OCI-LY3 (cell line): ENCODE data around the gene ANO10.
"Not testable (repeated sequence)": the region's sequence is repeated elsewhere in the genome, so short reads cannot be mapped to it uniquely, and the experiment has no call there.

ENCODE experiments used
- H2AFZ ChIP-seq: fragments of 200-600, 300-600 bp; shearing (Covaris generic); 2 replicates; pipeline ENCODE4 v1.6.0; 2014; ENCODE audit warnings: antibody characterized with exemption, low read depth, low read length
- H3K27ac ChIP-seq: fragments of 200-600, 300-600 bp; sonication (generic); 2 replicates; pipeline ENCODE4 v1.5.1; 2014; ENCODE audit warnings: mild to moderate bottlenecking, low read length, moderate library complexity, mixed read lengths
- H3K27me3 ChIP-seq: fragments of 200-600, 300-600 bp; sonication (generic); 2 replicates; pipeline ENCODE4 v1.6.1; 2014; ENCODE audit warnings: low read depth, low read length, mixed read lengths
- H3K36me3 ChIP-seq: fragments of 200-600, 300-600 bp; sonication (generic); replicated peaks from 2 replicates; pipeline ENCODE3; 2014; ENCODE audit warnings: low read depth, low read length, mixed read lengths
- H3K4me1 ChIP-seq: fragments of 300-600, 200-600 bp; sonication (generic); 2 replicates; pipeline ENCODE4 v1.6.1; 2014; ENCODE audit warnings: low read length, mixed read lengths
- H3K4me2 ChIP-seq: fragments of 200-600, 300-600 bp; sonication (generic); 2 replicates; pipeline ENCODE4 v1.6.1; 2014; ENCODE audit warnings: low read length, mixed read lengths
- H3K4me3 ChIP-seq: fragments of 300-600, 200-600 bp; sonication (generic); 2 replicates; pipeline ENCODE4 v1.5.1; 2014; ENCODE audit warnings: antibody characterized with exemption, mild to moderate bottlenecking, low read length, moderate library complexity
- H3K79me2 ChIP-seq: fragments of 300-600, 200-600 bp; shearing (Covaris generic); 2 replicates; pipeline ENCODE4 v1.6.1; 2014; ENCODE audit warnings: mild to moderate bottlenecking, low read length, mixed read lengths
- H3K9ac ChIP-seq: fragments of 300-600, 200-600 bp; shearing (Covaris generic); 2 replicates; pipeline ENCODE4 v1.6.0; 2014; ENCODE audit warnings: mild to moderate bottlenecking, low read length, moderate library complexity
- H3K9me3 ChIP-seq: fragments of 200-600, 300-600 bp; shearing (Covaris generic); 2 replicates; pipeline ENCODE4 v1.6.1; 2014; ENCODE audit warnings: low read length, mixed read lengths; ENCODE audit not compliant: insufficient read depth
- H4K20me1 ChIP-seq: fragments of 200-600, 300-600 bp; sonication (generic); 2 replicates; pipeline ENCODE4 v1.6.1; 2016; ENCODE audit warnings: low read length, mixed read lengths; ENCODE audit not compliant: insufficient read depth
- EZH2phosphoT487 ChIP-seq: fragments of 200-600 bp; shearing (Covaris generic); IDR thresholded peaks from 2 replicates; pipeline ENCODE4 v1.6.1; 2018; ENCODE audit warnings: antibody characterized with exemption, mixed run types, low read depth
- TF ChIP-seq, protein P1 (sequence below): fragments of 200-600, 300-600 bp; sonication (generic); IDR thresholded peaks from 2 replicates; pipeline ENCODE4 v1.5.1; 2014; ENCODE audit warnings: antibody characterized with exemption, low read length, low read depth

Gene ANO10

DNA sequence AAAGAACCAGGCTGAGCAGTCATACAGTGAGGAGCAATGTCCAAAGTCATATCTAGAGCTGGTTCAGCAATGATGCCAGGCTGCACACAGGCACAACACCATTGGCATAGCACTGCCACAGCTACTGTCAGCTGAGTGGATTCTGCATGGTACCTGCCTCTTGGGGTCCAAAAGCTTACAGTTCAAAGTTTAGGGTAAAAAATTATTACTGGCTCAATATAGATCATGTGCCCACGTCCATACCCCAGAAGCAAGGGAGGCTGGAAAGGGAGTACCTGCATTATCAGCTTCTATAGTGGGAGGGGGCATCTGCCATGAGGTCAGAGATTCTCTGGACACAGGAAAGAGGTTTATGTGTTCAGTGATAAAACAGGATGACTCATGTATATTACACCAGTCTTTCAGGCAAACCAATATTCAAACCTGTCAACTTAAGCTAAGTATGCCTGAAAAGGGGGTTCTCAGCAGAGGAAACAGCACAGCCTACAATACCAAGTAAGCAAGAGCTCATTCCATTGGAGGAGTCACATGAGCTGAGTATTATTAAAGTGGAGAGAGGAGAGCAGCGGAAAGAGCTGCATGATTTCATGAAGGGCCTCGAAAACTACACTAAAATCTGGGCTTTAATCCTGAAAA lies 99.0 kb downstream of the ANO10 start:
- Histone ChIP-seq H3K9me3 (no peaks in the 10 kb centered on the region), H3K4me1 (peaks cover 56% of the 10 kb centered on the region), H3K4me3 (peak overlapping the region; percentile 4; the same call in 1 of the 2 replicates), H4K20me1 (peaks cover 55% of the 10 kb centered on the region), H2AFZ (no peak overlapping the region), H3K4me2 (peak overlapping the region; percentile 62), H3K9ac (no peak overlapping the region), H3K27me3 (no peaks in the 10 kb centered on the region), H3K27ac (no peak overlapping the region), H3K79me2 (peaks cover 3% of the 10 kb centered on the region; the same call in 1 of the 2 replicates), H3K36me3 (peaks cover 42% of the 10 kb centered on the region)
- TF ChIP-seq, protein P1, sequence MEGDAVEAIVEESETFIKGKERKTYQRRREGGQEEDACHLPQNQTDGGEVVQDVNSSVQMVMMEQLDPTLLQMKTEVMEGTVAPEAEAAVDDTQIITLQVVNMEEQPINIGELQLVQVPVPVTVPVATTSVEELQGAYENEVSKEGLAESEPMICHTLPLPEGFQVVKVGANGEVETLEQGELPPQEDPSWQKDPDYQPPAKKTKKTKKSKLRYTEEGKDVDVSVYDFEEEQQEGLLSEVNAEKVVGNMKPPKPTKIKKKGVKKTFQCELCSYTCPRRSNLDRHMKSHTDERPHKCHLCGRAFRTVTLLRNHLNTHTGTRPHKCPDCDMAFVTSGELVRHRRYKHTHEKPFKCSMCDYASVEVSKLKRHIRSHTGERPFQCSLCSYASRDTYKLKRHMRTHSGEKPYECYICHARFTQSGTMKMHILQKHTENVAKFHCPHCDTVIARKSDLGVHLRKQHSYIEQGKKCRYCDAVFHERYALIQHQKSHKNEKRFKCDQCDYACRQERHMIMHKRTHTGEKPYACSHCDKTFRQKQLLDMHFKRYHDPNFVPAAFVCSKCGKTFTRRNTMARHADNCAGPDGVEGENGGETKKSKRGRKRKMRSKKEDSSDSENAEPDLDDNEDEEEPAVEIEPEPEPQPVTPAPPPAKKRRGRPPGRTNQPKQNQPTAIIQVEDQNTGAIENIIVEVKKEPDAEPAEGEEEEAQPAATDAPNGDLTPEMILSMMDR: no peak
- no peak for TF ChIP-seq EZH2phosphoT487

DNA sequence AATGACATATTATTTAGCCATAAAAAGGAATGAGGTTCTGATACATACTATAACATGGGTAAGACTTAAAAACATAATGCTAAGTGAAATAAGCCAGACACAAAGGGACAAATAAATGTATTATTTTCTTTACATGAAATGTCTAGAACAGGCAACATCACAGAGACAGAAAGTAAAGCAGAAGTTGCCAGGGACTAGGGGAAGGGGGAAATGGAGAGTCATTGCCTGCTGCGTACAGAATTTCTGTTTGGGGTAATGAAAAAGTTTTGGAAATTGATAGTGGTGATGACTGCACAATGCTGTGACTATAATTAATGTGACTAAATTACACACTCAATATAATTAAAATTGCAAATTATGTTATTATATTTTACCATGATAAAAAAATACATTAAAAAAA lies 99.9 kb downstream of the ANO10 start:
- TF ChIP-seq, protein P1: no peak
- no peak for TF ChIP-seq EZH2phosphoT487
- Histone ChIP-seq H3K79me2 (no peaks in the 10 kb centered on the region; the same call in 1 of the 2 replicates), H4K20me1 (peaks cover 51% of the 10 kb centered on the region), H3K27me3 (no peaks in the 10 kb centered on the region), H3K27ac (no peak overlapping the region), H3K9me3 (no peaks in the 10 kb centered on the region), H3K4me2 (peak overlapping the region; percentile 25), H2AFZ (no peak overlapping the region), H3K9ac (no peak overlapping the region), H3K4me3 (no peak overlapping the region), H3K4me1 (peaks cover 56% of the 10 kb centered on the region), H3K36me3 (peaks cover 49% of the 10 kb centered on the region)

DNA sequence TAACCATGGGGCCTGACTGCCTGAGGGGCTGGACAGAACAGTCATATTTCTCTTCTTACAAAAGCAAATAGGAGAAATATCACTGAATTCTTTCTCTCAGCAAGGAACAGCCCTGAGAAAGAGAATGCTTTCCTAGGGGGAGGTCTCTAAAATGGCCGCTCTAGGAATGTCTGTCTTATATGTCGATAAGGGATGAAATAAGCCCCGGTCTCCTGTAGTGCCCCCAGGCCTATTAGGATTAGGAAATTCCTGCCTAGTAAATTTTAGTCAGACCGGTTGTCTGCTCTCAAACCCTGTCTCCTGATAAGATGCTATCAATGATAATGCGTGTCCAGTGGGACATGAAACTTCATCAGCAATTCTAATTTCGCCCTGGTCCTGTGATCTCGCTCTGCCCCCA lies 103.3 kb downstream of the ANO10 start:
- H3K27me3 ChIP-seq, H3K9me3 ChIP-seq, H3K79me2 ChIP-seq, H3K9ac ChIP-seq, H3K27ac ChIP-seq, H2AFZ ChIP-seq, H3K4me2 ChIP-seq, H3K4me3 ChIP-seq: not testable (repeated sequence)
- peaks cover 30% of the 10 kb centered on the region for H4K20me1 ChIP-seq
- peaks cover 41% of the 10 kb centered on the region for H3K36me3 ChIP-seq
- H3K4me1 ChIP-seq: peaks cover 36% of the 10 kb centered on the region

DNA sequence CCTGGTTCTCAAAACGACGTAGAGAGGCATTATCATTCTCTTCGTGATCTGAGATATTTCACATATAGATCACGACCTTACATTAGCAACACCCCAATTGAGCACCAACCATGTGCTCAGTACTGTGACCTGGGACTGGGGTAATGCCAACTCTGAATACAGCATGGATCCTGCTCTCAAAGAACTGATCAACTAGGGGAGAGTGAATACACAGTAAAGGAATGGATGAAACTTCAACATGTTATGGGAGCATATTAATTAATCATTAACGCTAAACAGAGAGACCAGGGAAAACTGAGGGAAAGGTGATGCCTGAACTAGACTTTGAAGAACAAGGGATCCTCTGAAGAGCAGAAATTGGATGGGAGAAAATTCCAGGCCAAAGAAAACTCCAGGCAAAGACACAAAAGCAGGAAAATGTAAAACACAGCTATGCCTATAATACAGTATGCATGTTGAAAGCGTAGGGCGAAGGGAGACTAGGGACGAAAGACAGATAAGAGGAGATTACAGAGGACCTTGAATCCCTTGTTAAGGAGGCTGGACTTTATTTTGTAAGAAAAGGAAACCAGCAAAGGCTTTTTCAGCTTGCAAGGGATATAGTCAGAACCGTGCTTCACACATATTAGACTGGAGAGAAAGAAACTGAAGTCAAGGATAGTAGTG lies 105.7 kb downstream of the ANO10 start:
- Histone ChIP-seq H3K9me3 (no peaks in the 10 kb centered on the region), H3K79me2 (no peaks in the 10 kb centered on the region), H3K27ac (no peak overlapping the region), H3K4me2 (no peak overlapping the region), H3K27me3 (no peaks in the 10 kb centered on the region), H2AFZ (no peak overlapping the region), H3K36me3 (peaks cover 33% of the 10 kb centered on the region), H3K4me3 (no peak overlapping the region), H3K9ac (no peak overlapping the region), H3K4me1 (peaks cover 12% of the 10 kb centered on the region), H4K20me1 (peaks cover 9% of the 10 kb centered on the region; the same call in 1 of the 2 replicates)
- no peak for TF ChIP-seq EZH2phosphoT487
- TF ChIP-seq, protein P1: no peak
